IMR-90 (cell line): ENCODE measurements around the gene ASAP2. TPM values are rescaled to one million over a fixed set of nuclear protein-coding genes. Genes with fewer than 3 reads are reported as not detected.

Source experiments
- ATAC-seq: fragments of 200-7000 bp; cut with Tn5 transposase; 2 replicates; pipeline ENCODE4 v1.9.1; 2020; ENCODE audit warnings: low read depth, mild to moderate bottlenecking, moderate library complexity
- BruUV-seq: library from RNA; stranded (reverse); fragments of 400-500 nt; replicated peaks from 2 replicates; lab custom pipeline; 2021; lab: Mats Ljungman, UMichigan
- CTCF ChIA-PET: fragments of 300-600 bp; formaldehyde crosslinking; extraction: SDS; loops from one replicate; lab custom pipeline; 2021; ENCODE audit warnings: antibody characterized with exemption; lab: Yijun Ruan, JAX
- POLR2A ChIA-PET: fragments of 300-600 bp; sonication (Branson Sonifier 250); formaldehyde crosslinking; loops from one replicate; lab custom pipeline; 2022; ENCODE audit warnings: antibody characterized with exemption; ENCODE audit not compliant: unreplicated experiment; lab: Charles Lee
- DNase-seq: peaks from one replicate; pipeline ENCODE4 v3.0.0; 2013
- H2AFZ ChIP-seq: replicated peaks from 2 replicates; pipeline ENCODE3; 2013; ENCODE audit warnings: low read length, mild to moderate bottlenecking; ENCODE audit not compliant: poor library complexity
- H2AK5ac ChIP-seq: 2 replicates; pipeline ENCODE4 v1.6.1; 2013; ENCODE audit warnings: low read depth, low read length, inconsistent platforms
- H2AK9ac ChIP-seq: replicated peaks from 2 replicates; pipeline ENCODE3; 2013; ENCODE audit warnings: mild to moderate bottlenecking, low read depth, low read length, moderate library complexity; ENCODE audit not compliant: poor library complexity
- H2BK120ac ChIP-seq: 2 replicates; pipeline ENCODE4 v1.6.1; 2013; ENCODE audit warnings: low read depth, low read length, inconsistent platforms
- H2BK15ac ChIP-seq: 3 replicates; pipeline ENCODE4 v1.6.1; 2013; ENCODE audit warnings: low read depth, low read length, inconsistent platforms
- H2BK20ac ChIP-seq: 2 replicates; pipeline ENCODE4 v1.6.1; 2013; ENCODE audit warnings: low read depth, mild to moderate bottlenecking, inconsistent platforms, low read length, moderate library complexity
- H2BK5ac ChIP-seq: 2 replicates; pipeline ENCODE4 v1.6.1; 2013; ENCODE audit warnings: mild to moderate bottlenecking, low read depth, low read length, inconsistent platforms; ENCODE audit not compliant: poor library complexity, severe bottlenecking
- H3K14ac ChIP-seq: replicated peaks from 2 replicates; pipeline ENCODE4 v1.6.1; 2013; ENCODE audit warnings: low read depth, low read length, inconsistent platforms
- H3K18ac ChIP-seq: 2 replicates; pipeline ENCODE4 v1.6.1; 2013; ENCODE audit warnings: low read depth, low read length, control low read depth
- H3K23ac ChIP-seq: 2 replicates; pipeline ENCODE4 v1.6.1; 2013; ENCODE audit warnings: low read depth, low read length, inconsistent platforms
- H3K27ac ChIP-seq: 2 replicates; pipeline ENCODE4 v1.5.1; 2013; ENCODE audit warnings: mild to moderate bottlenecking, control low read depth, low read length; ENCODE audit not compliant: insufficient read depth
- H3K27me3 ChIP-seq: 2 replicates; pipeline ENCODE4 v1.6.1; 2013; ENCODE audit warnings: low read length; ENCODE audit not compliant: control insufficient read depth, insufficient read depth
- H3K36me3 ChIP-seq: 2 replicates; pipeline ENCODE4 v1.6.1; 2013; ENCODE audit warnings: low read length, mixed read lengths; ENCODE audit not compliant: control insufficient read depth, insufficient read depth
- H3K4ac ChIP-seq: 2 replicates; pipeline ENCODE4 v1.6.1; 2013; ENCODE audit warnings: low read depth, low read length, inconsistent platforms
- H3K4me1 ChIP-seq: 2 replicates; pipeline ENCODE4 v1.6.1; 2013; ENCODE audit warnings: low read length, mixed read lengths; ENCODE audit not compliant: control insufficient read depth, insufficient read depth
- H3K4me2 ChIP-seq: 2 replicates; pipeline ENCODE4 v1.6.1; 2013; ENCODE audit warnings: low read depth, mild to moderate bottlenecking, control low read depth, low read length, moderate library complexity
- H3K4me3 ChIP-seq: 2 replicates; pipeline ENCODE4 v1.5.1; 2013; ENCODE audit warnings: low read depth, mild to moderate bottlenecking, control low read depth, low read length, moderate library complexity; ENCODE audit not compliant: insufficient read depth
- H3K56ac ChIP-seq: 2 replicates; pipeline ENCODE4 v1.6.1; 2013; ENCODE audit warnings: low read length, inconsistent platforms; ENCODE audit not compliant: insufficient read depth; ENCODE audit errors: extremely low read depth
- H3K79me1 ChIP-seq, 2 experiments: 2 replicates each; pipeline ENCODE4 v1.6.1; 2013; ENCODE audit warnings: low read length in 2 of 2, inconsistent platforms in 1 of 2, low read depth in 1 of 2
- H3K9ac ChIP-seq: 2 replicates; pipeline ENCODE4 v1.6.1; 2013; ENCODE audit warnings: low read depth, low read length, control low read depth
- H3K9me1 ChIP-seq: 2 replicates; pipeline ENCODE4 v1.6.1; 2013; ENCODE audit warnings: low read length, inconsistent platforms; ENCODE audit not compliant: insufficient read depth
- H3K9me3 ChIP-seq: 2 replicates; pipeline ENCODE4 v1.6.1; 2013; ENCODE audit warnings: low read length; ENCODE audit not compliant: control insufficient read depth, insufficient read depth
- H4K20me1 ChIP-seq: 2 replicates; pipeline ENCODE4 v1.6.1; 2013; ENCODE audit warnings: low read length, inconsistent platforms; ENCODE audit not compliant: insufficient read depth
- H4K5ac ChIP-seq: 2 replicates; pipeline ENCODE4 v1.6.1; 2013; ENCODE audit warnings: mild to moderate bottlenecking, low read depth, low read length, control low read depth
- H4K8ac ChIP-seq, 2 experiments: 2 replicates each; pipeline ENCODE4 v1.6.1; 2013; ENCODE audit warnings: low read depth in 2 of 2, low read length in 2 of 2, control low read depth in 1 of 2, inconsistent platforms in 1 of 2
- H4K91ac ChIP-seq: 2 replicates; pipeline ENCODE4 v1.6.1; 2013; ENCODE audit warnings: low read depth, low read length, inconsistent platforms; ENCODE audit not compliant: insufficient read depth
- CEBPB ChIP-seq: IDR thresholded peaks from 2 replicates; pipeline ENCODE4 v1.6.1; 2012; ENCODE audit warnings: low read depth, low read length, improper control_type of control experiment
- CHD1 ChIP-seq: IDR thresholded peaks from 2 replicates; pipeline ENCODE4 v1.6.1; 2012; ENCODE audit warnings: low read depth, low read length, improper control_type of control experiment
- ELK1 ChIP-seq: fragments of 150-350 bp; IDR thresholded peaks from 2 replicates; pipeline ENCODE4 v1.6.1; 2016; ENCODE audit warnings: low read depth, mild to moderate bottlenecking, low read length, moderate library complexity, borderline replicate concordance
- MAZ ChIP-seq: IDR thresholded peaks from 2 replicates; pipeline ENCODE4 v1.6.1; 2012; ENCODE audit warnings: low read depth, mild to moderate bottlenecking, low read length, improper control_type of control experiment, moderate library complexity, borderline replicate concordance
- MXI1 ChIP-seq: IDR thresholded peaks from 2 replicates; pipeline ENCODE4 v1.6.1; 2012; ENCODE audit warnings: low read depth, mild to moderate bottlenecking, low read length, moderate library complexity, borderline replicate concordance
- NFE2L2 ChIP-seq: fragments of 150-350 bp; IDR thresholded peaks from 2 replicates; pipeline ENCODE4 v1.6.1; 2016; ENCODE audit warnings: low read depth, mild to moderate bottlenecking, low read length
- RAD21 ChIP-seq: IDR thresholded peaks from 2 replicates; pipeline ENCODE4 v1.6.1; 2012; ENCODE audit warnings: low read length, improper control_type of control experiment
- RCOR1 ChIP-seq: IDR thresholded peaks from 2 replicates; pipeline ENCODE4 v1.6.1; 2012; ENCODE audit warnings: mild to moderate bottlenecking, low read length, improper control_type of control experiment; ENCODE audit not compliant: insufficient replicate concordance
- SMC3 ChIP-seq: fragments of 150-350 bp; IDR thresholded peaks from 2 replicates; pipeline ENCODE4 v1.6.1; 2016; ENCODE audit warnings: low read depth, mild to moderate bottlenecking, antibody characterized with exemption, low read length, moderate library complexity
- USF2 ChIP-seq: fragments of 150-350 bp; IDR thresholded peaks from 2 replicates; pipeline ENCODE4 v1.6.1; 2017; ENCODE audit warnings: mild to moderate bottlenecking, antibody characterized with exemption, low read length, low read depth
- WGBS, 2 experiments: methylation state at CpG; one replicate each; pipeline versions ENCODE4 v1.1.5 to v1.1.7; 2013; ENCODE audit warnings: missing lambda C conversion rate in 2 of 2; ENCODE audit not compliant: insufficient read length in 1 of 2; ENCODE audit errors: extremely low coverage in 2 of 2; 5-methylcytosine and 5-hydroxymethylcytosine counted together
- dilution Hi-C: fragments of 300-500 bp; cut with HindIII; formaldehyde crosslinking; loops from one replicate; pipeline ENCODE4 v1.14.3; 2018; ENCODE audit warnings: low sequenced_read_pairs; ENCODE audit not compliant: unreplicated experiment
- in situ Hi-C: fragments of 300-500 bp; cut with MboI; formaldehyde crosslinking; loops from 3 replicates; pipeline ENCODE4 v1.14.3; 2019; ENCODE audit warnings: low sequenced_read_pairs, inconsistent platforms, mixed read lengths
- intact Hi-C: fragments of 100-400 bp; cut with micrococcal nuclease; formaldehyde crosslinking; loops from 2 replicates; pipeline ENCODE4 v1.10.0; 2022
- polyA plus RNA-seq, 3 experiments: library from polyadenylated mRNA; depleted of rRNA; stranded (reverse); fragments of >200 nt; gene quantifications; 2 replicates each; pipeline ENCODE4 v1.2.3, GENCODE V29; 2012; ENCODE audit warnings: low replicate concordance in 1 of 3
- total RNA-seq: library from RNA; depleted of rRNA; stranded (reverse); fragments of >200 nt; gene quantifications from 2 replicates; pipeline ENCODE4 v1.2.3, GENCODE V29; 2012

Gene ASAP2
- total and polyA plus RNA-seq, 2 of the 4 experiments (the other 2 are of a cell fraction), result 19.7 to 28.1 TPM

- H4K20me1 ChIP-seq, result peaks cover 27% of the 10 kb centered on the region; the same call in 1 of the 2 replicates
- no peak overlapping the region for H3K27ac ChIP-seq
- no peak overlapping the region for H2BK15ac ChIP-seq
- no peak overlapping the region for H2AFZ ChIP-seq
- peaks cover 15% of the 10 kb centered on the region for H3K4me1 ChIP-seq
- H2BK5ac ChIP-seq, result no peak overlapping the region
- H3K4ac ChIP-seq, result no peak overlapping the region
- intact Hi-C loops, result loop anchor here (5.0 kb wide), 1 partner anchor 213 kb away; the partner anchor contains the start of gene ASAP2
- peaks cover 26 to 89% of the 10 kb centered on the region in 2 experiments for H3K79me1 ChIP-seq
- ChIA-PET POLR2A (no interaction called here), CTCF (no interaction called here)
- no peak overlapping the region for H2BK20ac ChIP-seq
- no peak overlapping the region for H3K56ac ChIP-seq
- H4K8ac ChIP-seq, result no peak overlapping the region
- H3K9me3 ChIP-seq, result no peaks in the 10 kb centered on the region
- H4K91ac ChIP-seq, result no peak overlapping the region
- WGBS, 2 experiments, result 82% methylated on average over 3 of the region's 10 CpGs; no CpG with 5 or more reads in 1 of the 2 experiments
- peaks cover 14% of the 10 kb centered on the region for H3K9me1 ChIP-seq
- H3K4me3 ChIP-seq, result no peak overlapping the region
- no peak for DNase-seq
- H4K5ac ChIP-seq, result no peak overlapping the region
- no peaks in the 10 kb centered on the region for H3K27me3 ChIP-seq
- H2AK5ac ChIP-seq, result peak overlapping the region; percentile 48; the same call in 1 of the 2 replicates
- no peak overlapping the region for H3K23ac ChIP-seq
- H2BK120ac ChIP-seq, result no peak overlapping the region
- H3K18ac ChIP-seq, result no peak overlapping the region
- no peak overlapping the region for H2AK9ac ChIP-seq
- dilution Hi-C loops, result no loop called here
- no peak for ATAC-seq
- no TSS peak for BruUV-seq
- H3K9ac ChIP-seq, result no peak overlapping the region
- no peak overlapping the region for H3K4me2 ChIP-seq
- in situ Hi-C loops, result no loop called here
- H3K14ac ChIP-seq, result no peak overlapping the region
- TF ChIP-seq MXI1 (no peak), CHD1 (no peak), RCOR1 (no peak), SMC3 (no peak), ELK1 (no peak), USF2 (no peak), RAD21 (no peak), NFE2L2 (no peak), CEBPB (no peak), MAZ (no peak)
- peaks cover 5% of the 10 kb centered on the region for H3K36me3 ChIP-seq
Observed at GRCh38 chr2:9420495-9420894, 213.9 kb downstream of the ASAP2 start.
